Panc1 (cell line): ENCODE results near the gene RHOT2. TPM values are rescaled to one million over a fixed set of nuclear protein-coding genes. Genes with fewer than 3 reads are reported as not detected.

Experiments used
- ATAC-seq: fragments of 200-7000 bp; cut with Tn5 transposase; 2 replicates; pipeline ENCODE4 v1.9.1; 2020; ENCODE audit warnings: mild to moderate bottlenecking, moderate library complexity
- BruUV-seq: library from RNA; stranded (reverse); fragments of 400-500 nt; replicated peaks from 2 replicates; lab custom pipeline; 2021; lab: Mats Ljungman, UMichigan
- CTCF ChIA-PET: fragments of 300-600 bp; sonication (Branson Sonifier 250); formaldehyde crosslinking; loops from one replicate; lab custom pipeline; 2022; ENCODE audit warnings: antibody characterized with exemption; lab: Charles Lee
- POLR2A ChIA-PET: fragments of 300-600 bp; sonication (Branson Sonifier 250); formaldehyde crosslinking; loops from one replicate; lab custom pipeline; 2022; ENCODE audit warnings: antibody characterized with exemption; lab: Charles Lee
- DNase-seq: peaks from one replicate; pipeline ENCODE4 v3.0.0-alpha.2; 2010; ENCODE audit warnings: low read depth, low spot score
- H3K27ac ChIP-seq: 2 replicates; pipeline ENCODE4 v1.5.1; 2011; ENCODE audit warnings: mild to moderate bottlenecking, low read length, inconsistent platforms
- H3K27me3 ChIP-seq: fragments of 200-500 bp; sonication (Bioruptor generic); 2 replicates; pipeline ENCODE4 v1.6.0; 2014; ENCODE audit warnings: low read length, inconsistent platforms; ENCODE audit not compliant: control insufficient read depth, insufficient read depth
- H3K36me3 ChIP-seq: fragments of 200-500 bp; sonication (Bioruptor generic); 2 replicates; pipeline ENCODE4 v1.5.1; 2014; ENCODE audit warnings: inconsistent platforms, mild to moderate bottlenecking, low read length, moderate library complexity; ENCODE audit not compliant: control insufficient read depth, insufficient read depth
- H3K4me1 ChIP-seq: 2 replicates; pipeline ENCODE4 v1.5.1; 2011; ENCODE audit warnings: inconsistent platforms, mild to moderate bottlenecking, low read length, moderate library complexity; ENCODE audit not compliant: control insufficient read depth, insufficient read depth
- H3K4me3 ChIP-seq, 2 experiments: 2 replicates each; pipeline ENCODE4 v1.5.1; 2011 to 2012; ENCODE audit warnings: low read depth in 2 of 2, low read length in 2 of 2, mild to moderate bottlenecking in 2 of 2, inconsistent platforms in 1 of 2, moderate library complexity in 1 of 2
- H3K9me3 ChIP-seq: fragments of 200-500 bp; sonication (Bioruptor generic); 2 replicates; pipeline ENCODE4 v1.5.1; 2014; ENCODE audit warnings: low read depth, mild to moderate bottlenecking, inconsistent platforms, low read length, moderate library complexity; ENCODE audit not compliant: control insufficient read depth, insufficient read depth
- CTCF ChIP-seq: fragments of 450-650 bp; IDR thresholded peaks from 2 replicates; pipeline ENCODE4 v1.5.1; 2017; ENCODE audit warnings: mild to moderate bottlenecking
- POLR2AphosphoS5 ChIP-seq: IDR thresholded peaks from 2 replicates; pipeline ENCODE4 v1.6.1; 2012; ENCODE audit warnings: mild to moderate bottlenecking, low read depth, low read length, moderate library complexity
- REST ChIP-seq, 2 experiments: IDR thresholded peaks; 2 replicates each; pipeline ENCODE4 v1.6.1; 2011 to 2012; ENCODE audit warnings: low read depth in 2 of 2, control low read depth in 1 of 2, low read length in 1 of 2, mild to moderate bottlenecking in 1 of 2, moderate library complexity in 1 of 2; ENCODE audit not compliant: insufficient read depth in 1 of 2
- SIN3A ChIP-seq: IDR thresholded peaks from 2 replicates; pipeline ENCODE4 v1.6.1; 2012; ENCODE audit warnings: low read depth, mild to moderate bottlenecking, low read length, moderate library complexity, borderline replicate concordance; ENCODE audit not compliant: insufficient read depth
- TCF7L2 ChIP-seq: IDR thresholded peaks from 2 replicates; pipeline ENCODE4 v1.6.1; 2011; ENCODE audit warnings: mild to moderate bottlenecking, low read depth, low read length, inconsistent platforms
- in situ Hi-C: cut with HindIII; loops from 2 replicates; pipeline ENCODE4 v1.10.0; 2016; ENCODE audit warnings: low sequenced_read_pairs, low pct_unique_long_range_greater_than_20kb
- intact Hi-C: fragments of 100-400 bp; cut with micrococcal nuclease; formaldehyde crosslinking; loops from one replicate; pipeline ENCODE4 v1.10.0; 2022; ENCODE audit not compliant: unreplicated experiment
- total RNA-seq: library from RNA; stranded (reverse); gene quantifications from one replicate; pipeline ENCODE4 v1.2.1, GENCODE V29; 2021; ENCODE audit not compliant: unreplicated experiment

Gene RHOT2
- total RNA-seq, 1 experiment from 2014 or later, result 195 TPM

- ATAC-seq, result no peak
- Histone ChIP-seq H3K27ac (no peak overlapping the region), H3K36me3 (no peaks in the 10 kb centered on the region; the same call in 1 of the 2 replicates), H3K27me3 (no peaks in the 10 kb centered on the region), H3K4me1 (peaks cover 25% of the 10 kb centered on the region), H3K4me3 (no peak overlapping the region), H3K9me3 (no peaks in the 10 kb centered on the region)
- ChIA-PET CTCF (interaction anchor here (0.5 to 2.1 kb wide), 2 partner anchors 11 to 12 kb away, joined by 6 to 7 read pairs; no protein-coding TSS in a partner anchor), POLR2A (interaction anchor here (0.8 to 1.1 kb wide), 2 partner anchors 9 to 10 kb away, joined by 3 to 5 read pairs; partner anchors contain the start of gene METRN)
- in situ Hi-C loops (no loop called here), intact Hi-C loops (no loop called here)
- no TSS peak for BruUV-seq
- TF ChIP-seq POLR2AphosphoS5, result no peak
- no peak for TF ChIP-seq CTCF
- no peak for TF ChIP-seq REST (IDR thresholded peaks at IDR 0.05; ENCODE audit: insufficient read depth in 1 of 2, low read depth in 2 of 2, low read length in 1 of 2)
- TF ChIP-seq SIN3A, result no peak
- TF ChIP-seq TCF7L2, result no peak
- no peak for DNase-seq
Measured at GRCh38 chr16:723695-724094, 55.8 kb downstream of the RHOT2 start.

Other genes starting within 250 kb of the RHOT2 start
- gene RAB11FIP3, start 242.5 kb upstream of the RHOT2 start, total RNA-seq, result 57.3 TPM
- 78.5 TPM for gene CAPN15, start 140.4 kb upstream of the RHOT2 start, total RNA-seq
- 2.2 TPM for gene PRR35, start 107.7 kb upstream of the RHOT2 start, total RNA-seq
- gene NHLRC4, start 101.1 kb upstream of the RHOT2 start, total RNA-seq, result 4.0 TPM
- 83.5 TPM for gene PIGQ, start 98.2 kb upstream of the RHOT2 start, total RNA-seq
- gene RAB40C, start 78.1 kb upstream of the RHOT2 start, total RNA-seq, result 30.7 TPM
- 2.0 TPM for gene WFIKKN1, start 37.1 kb upstream of the RHOT2 start, total RNA-seq
- gene METTL26, start 31.8 kb upstream of the RHOT2 start, total RNA-seq, result 91.8 TPM
- 91.6 TPM for gene MCRIP2, start 26.3 kb upstream of the RHOT2 start, total RNA-seq
- gene WDR90, start 18.8 kb upstream of the RHOT2 start, total RNA-seq, result 58.9 TPM
- gene RHBDL1, start 7.5 kb downstream of the RHOT2 start, total RNA-seq, result 6.6 TPM
- gene STUB1, start 12.3 kb downstream of the RHOT2 start, total RNA-seq, result 217 TPM
- gene JMJD8, start 16.2 kb downstream of the RHOT2 start, total RNA-seq, result 73.9 TPM
- 17.9 TPM for gene WDR24, start 22.3 kb downstream of the RHOT2 start, total RNA-seq
- 28.0 TPM for gene FBXL16, start 37.7 kb downstream of the RHOT2 start, total RNA-seq
- gene METRN, start 47.0 kb downstream of the RHOT2 start, total RNA-seq, result 407 TPM
- 93.6 TPM for gene ANTKMT, start 53.0 kb downstream of the RHOT2 start, total RNA-seq
- gene CCDC78, start 58.3 kb downstream of the RHOT2 start, total RNA-seq, result 18.2 TPM
- gene HAGHL, start 59.0 kb downstream of the RHOT2 start, total RNA-seq, result 41.1 TPM
- 34.0 TPM for gene CIAO3, start 72.9 kb downstream of the RHOT2 start, total RNA-seq
- 1.1 TPM for gene MSLN, start 92.6 kb downstream of the RHOT2 start, total RNA-seq
- 61.1 TPM for gene RPUSD1, start 120.2 kb downstream of the RHOT2 start, total RNA-seq
- 118 TPM for gene CHTF18, start 120.5 kb downstream of the RHOT2 start, total RNA-seq
- 0.23 TPM for gene GNG13, start 132.6 kb downstream of the RHOT2 start, total RNA-seq